G401 (cell line): ENCODE measurements around the gene FAM209A. TPM values are rescaled to one million over a fixed set of nuclear protein-coding genes. Genes with fewer than 3 reads are reported as not detected.
A peak's percentile ranks its signal among the peaks of the same experiment; 100 is the strongest.
"Not testable (repeated sequence)": the region's sequence is repeated elsewhere in the genome, so short reads cannot be mapped to it uniquely, and the experiment has no call there.

Experiments
- DNase-seq: peaks from one replicate; pipeline ENCODE4 v3.0.0-alpha.2; 2015; ENCODE audit warnings: low spot score
- in situ Hi-C: cut with HindIII; loops from 2 replicates; pipeline ENCODE4 v1.10.0; 2016; ENCODE audit warnings: low sequenced_read_pairs, mixed read lengths
- total RNA-seq: library from RNA; depleted of rRNA; stranded (reverse); fragments of >200 nt; shearing (Covaris generic); gene quantifications from 2 replicates; pipeline ENCODE4 v1.2.3, GENCODE V29; 2014

FAM209A gene
- total RNA-seq, 1 experiment from 2014 or later, result not detected

DNA sequence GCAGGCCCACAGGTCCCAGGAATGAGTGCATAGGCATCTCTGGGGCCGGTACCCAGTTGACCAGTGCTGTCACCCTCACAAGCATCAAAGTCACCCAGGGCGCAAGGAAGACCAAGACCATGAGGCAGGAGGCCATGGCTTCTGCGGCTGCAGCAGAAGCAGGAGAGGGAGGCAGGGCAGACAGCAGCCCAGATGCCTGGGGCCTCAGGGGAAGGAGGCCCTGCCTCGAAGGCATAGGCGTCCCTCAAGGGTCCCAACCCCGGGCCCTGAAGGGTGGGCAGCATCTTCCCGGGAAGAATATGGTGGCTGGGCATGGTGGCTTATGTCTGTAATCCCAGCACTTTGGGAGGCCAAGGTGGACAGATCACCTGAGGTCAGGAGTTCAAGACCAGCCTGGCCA lies 3.0 kb downstream of the FAM209A start:
- no peak for DNase-seq
- in situ Hi-C loops, result no loop called here

DNA sequence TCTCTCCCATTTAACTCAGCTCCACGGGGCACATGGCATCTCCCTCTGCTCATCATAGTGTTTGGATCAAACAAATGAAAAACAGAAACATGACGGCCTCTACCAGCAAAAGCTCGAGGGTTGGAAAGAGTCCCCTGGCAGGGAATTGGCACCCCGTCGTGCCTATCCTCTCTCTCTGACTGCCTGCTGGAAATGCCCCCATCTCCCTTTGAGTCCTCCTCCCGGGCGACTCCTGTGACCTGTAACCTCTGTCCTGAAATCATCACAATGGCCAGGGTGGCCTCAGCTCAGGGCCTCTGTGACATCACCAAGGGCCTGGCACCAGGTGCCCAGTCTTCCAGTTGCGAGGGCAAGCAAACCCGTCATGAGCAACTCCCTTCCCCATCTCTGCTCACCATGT lies 8.4 kb downstream of the FAM209A start, which contains the start of gene FAM209B:
TSS of gene FAM209B (plus strand) at position 301 of the 400 bp plus-strand sequence. CDS start at position 397, 96 bp downstream.
- in situ Hi-C loops, DNase-seq: not testable (repeated sequence)

DNA sequence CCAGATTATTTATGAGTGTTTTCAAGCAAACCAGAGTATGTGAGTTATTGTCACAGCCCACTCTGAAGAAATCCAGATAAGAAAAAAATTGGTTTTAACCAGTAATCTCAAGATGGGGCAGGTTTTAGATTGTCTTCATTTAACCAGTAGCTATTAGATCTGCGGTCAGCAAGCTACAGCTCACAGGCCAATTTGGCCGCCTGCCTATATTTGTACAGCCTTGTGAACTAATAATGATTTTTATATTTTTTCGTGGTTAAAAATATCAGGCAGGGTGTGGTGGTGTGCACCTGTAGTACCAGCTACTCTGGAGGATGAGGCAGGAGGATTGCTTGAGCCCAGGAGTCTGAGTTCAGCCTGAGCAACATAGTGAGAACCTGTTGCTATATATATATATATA lies 13.5 kb downstream of the FAM209A start:
- DNase-seq, result no peak

DNA sequence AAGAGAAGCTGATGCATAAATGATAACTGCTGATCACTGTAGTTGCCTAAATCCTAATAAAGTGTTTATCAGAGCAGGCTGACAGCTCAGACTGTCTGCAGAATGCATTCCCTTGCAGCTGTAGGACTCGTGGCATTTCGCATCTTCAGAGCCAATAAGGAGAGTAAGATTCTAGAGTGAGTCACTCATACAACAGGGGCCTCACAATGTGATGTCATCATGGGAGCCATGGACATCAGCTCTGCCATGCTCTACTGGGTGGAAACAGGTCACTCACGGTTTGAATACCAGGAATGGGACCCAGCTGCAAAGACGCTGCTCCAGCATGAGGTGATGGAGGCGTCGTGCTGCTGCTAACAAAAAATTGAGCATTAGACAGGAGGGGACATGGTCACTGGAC lies 15.9 kb downstream of the FAM209A start:
- DNase-seq, result no peak
- in situ Hi-C loops, result no loop called here

More for the DNA sequence above, 13.5 kb downstream of the FAM209A start:
- in situ Hi-C loops, result no loop called here

DNA sequence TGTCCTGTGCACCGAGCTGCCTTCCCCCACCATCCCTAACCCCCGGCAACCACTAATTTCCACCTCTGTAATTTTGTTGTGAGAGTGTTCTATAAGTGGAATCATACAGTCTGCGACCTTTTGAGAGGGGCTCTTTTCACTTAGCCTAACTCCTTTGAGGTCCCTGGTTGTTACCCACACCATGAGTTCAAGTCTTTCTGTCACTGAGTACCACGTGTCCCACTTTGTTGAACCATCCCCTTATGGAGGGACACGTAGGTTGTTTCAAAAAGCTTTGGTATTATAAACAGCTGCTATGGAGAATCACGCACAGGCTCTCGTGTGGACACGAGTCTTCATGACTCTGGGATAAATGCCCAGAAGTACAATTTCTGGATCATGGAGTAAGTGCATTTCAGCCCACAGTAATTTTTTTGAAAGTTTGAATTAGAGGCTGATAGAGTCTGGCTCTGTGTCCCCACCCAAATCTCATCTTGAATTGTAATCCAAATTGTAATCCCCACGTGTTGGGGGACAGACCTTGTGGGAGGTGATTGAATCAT lies 18.0 kb downstream of the FAM209A start:
- in situ Hi-C loops, result no loop called here
- no peak for DNase-seq

DNA sequence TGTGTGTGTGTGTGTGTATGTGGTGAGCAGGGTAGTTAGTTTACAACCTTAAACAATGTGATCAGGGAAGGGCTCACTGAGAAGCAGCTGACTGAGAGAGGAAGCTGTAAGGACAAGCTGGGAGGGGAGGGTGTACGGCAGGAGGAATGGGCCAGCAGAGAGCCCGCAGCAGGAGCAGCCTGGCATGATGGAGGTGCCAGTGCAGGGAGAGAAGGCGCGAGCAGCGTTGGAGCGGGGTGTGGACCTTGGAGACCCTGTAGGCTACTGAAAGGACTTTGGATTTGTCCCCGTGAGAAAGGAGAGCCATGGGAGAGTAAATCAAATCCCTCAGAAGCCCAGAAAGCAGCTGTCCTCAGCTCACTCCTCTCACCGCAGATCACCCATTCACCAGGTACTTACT lies 27.0 kb downstream of the FAM209A start:
- DNase-seq, result no peak
- in situ Hi-C loops, result no loop called here

DNA sequence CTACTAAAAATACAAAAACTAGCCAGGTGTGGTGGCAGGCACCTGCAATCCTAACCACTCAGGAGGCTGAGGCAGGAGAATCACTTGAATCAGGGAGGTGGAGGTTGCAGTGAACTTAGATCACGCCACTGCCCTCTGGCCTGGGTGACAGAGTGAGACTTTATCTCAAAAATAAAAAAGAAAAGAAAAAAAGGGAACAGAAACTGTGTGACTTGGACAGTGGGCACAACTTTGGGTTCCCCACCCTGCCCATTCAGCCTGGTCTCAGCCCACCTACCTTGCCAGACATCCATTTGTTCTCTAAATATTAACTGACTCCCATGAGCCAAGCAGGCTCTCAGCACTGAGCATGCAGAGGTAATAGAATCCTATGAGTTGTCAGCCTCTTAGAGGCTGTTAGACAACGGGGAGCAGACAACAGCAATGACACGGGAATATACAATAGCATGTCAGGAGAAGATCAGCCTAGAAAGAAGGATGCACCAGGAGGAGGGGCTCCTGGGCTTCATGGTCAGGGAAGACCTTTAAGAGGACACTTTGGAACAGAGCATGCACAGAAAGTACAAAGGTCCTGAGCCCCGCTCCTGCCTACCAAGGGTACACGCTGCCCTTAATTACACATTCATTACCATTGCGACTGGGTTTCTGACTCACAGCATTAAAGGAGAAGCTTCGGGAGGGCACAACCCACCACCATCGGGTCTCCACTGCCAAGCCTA lies 28.5 kb downstream of the FAM209A start:
- DNase-seq, result no peak
- in situ Hi-C loops, result no loop called here

DNA sequence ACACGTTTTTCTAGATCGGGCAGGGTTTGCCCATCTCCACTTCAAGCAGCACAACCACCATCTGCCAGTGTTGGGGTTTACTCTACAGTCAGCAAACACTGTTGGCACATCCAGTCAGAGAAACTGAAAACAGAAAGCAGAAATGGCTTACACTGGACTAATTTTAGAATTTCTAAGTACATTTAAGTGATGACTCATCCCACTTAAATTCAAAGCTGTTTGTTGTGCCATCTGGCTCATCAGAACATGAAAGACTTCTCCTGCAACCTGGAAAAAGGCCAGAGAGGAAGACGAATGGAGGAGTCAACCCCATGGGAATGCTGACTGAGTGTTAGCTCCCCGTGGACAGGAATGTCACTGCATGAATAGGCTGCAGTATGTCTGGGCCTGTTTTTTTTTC lies 30.3 kb downstream of the FAM209A start:
- in situ Hi-C loops, result no loop called here
- DNase-seq, result peak; percentile 57

DNA sequence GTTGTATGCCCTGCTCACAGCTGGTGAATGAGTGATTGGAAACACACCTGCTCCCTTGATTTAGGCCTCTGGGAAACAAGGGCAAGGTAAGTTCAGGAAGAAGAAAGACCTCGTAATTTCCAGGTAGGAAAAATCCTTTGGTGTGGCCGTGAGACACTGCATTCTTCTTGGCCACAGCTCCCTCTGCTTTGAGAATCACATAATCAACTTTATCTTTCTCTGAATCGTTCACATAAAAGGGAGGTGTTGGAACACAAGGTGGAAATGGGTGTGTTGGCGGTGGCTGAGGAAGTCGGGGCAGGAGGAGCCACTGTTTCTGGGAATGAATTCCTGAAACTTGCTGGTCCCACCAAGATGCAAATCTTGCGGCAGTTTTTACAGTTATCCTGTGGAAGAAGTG lies 34.4 kb downstream of the FAM209A start:
- in situ Hi-C loops, result no loop called here
- DNase-seq, result no peak

DNA sequence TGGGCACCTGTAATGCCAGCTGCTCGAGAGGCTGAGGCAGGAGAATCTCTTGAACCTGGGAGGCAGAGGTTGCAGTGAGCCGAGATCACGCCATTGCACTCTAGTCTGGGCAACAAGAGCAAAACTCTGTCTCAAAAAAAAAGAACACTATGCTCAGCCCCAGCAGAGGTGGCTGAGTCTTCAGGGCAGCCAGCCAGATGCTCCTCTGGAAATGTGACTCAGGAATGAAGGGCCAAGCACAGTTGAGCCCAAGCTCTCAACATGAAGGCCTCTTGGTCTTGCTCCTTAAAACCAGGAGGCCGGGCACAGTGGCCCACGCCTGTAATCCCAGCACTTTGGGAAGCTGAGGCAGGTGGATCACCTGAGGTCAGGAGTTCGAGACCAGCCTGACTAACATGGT lies 40.0 kb downstream of the FAM209A start:
- in situ Hi-C loops, DNase-seq: not testable (repeated sequence)

DNA sequence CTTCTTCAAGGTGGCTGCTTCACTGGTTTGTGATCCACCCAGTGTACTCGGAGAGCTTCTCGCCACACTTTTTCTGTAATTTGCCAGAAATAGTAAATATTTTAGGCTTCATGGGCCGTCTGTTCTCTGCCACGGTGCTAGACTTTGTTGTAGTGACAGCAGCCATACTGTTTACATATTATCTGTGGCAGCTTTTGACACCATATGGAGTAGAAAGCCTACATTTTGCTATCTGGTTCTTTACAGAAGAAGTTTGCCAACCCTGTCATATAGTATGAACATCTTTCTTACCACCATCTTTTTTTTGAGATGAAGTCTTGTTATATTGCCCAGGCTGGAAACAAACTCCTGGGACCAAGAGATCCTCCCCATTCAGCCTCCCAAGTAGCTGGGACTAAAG lies 41.0 kb downstream of the FAM209A start:
- DNase-seq, result no peak
- in situ Hi-C loops, result no loop called here

DNA sequence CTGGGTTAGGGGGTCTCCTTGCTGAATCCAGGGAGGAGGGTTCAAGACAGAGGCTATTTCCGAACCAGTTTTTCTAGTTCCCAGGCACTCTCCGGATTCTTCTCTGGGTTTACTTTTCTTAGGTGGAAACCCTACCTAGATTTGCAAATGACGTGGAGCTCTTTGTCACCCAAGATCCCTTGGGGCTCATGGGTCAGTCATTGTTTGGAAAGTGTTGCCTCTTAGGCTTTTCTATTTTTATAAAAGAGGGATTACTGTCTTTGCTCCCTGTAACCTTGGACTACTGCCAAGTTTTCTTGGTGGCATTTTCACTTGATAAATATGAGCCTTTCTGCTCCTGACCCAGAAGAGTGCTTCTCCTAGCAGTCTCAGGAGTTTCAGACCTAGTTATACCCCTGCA lies 42.1 kb downstream of the FAM209A start:
- in situ Hi-C loops, result no loop called here
- no peak for DNase-seq

DNA sequence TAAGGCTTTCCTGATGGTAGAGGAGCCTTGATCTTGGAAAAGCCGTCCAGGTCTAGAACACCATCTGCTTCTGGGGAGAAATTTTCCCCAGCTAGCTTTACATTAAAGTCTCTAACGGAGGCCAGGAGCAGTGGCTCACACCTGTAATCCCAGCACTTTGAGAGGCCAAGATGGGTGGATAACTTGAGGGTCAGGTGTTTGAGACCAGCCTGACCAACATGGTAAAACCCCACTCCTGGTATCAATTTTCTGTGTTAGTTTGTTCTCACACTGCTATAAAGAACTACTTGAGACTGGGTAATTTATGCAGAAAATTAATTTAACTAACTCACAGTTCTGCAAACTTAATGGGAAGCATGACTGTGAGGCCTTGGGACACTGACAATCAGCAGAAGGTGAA lies 46.3 kb downstream of the FAM209A start:
- in situ Hi-C loops, result no loop called here

DNA sequence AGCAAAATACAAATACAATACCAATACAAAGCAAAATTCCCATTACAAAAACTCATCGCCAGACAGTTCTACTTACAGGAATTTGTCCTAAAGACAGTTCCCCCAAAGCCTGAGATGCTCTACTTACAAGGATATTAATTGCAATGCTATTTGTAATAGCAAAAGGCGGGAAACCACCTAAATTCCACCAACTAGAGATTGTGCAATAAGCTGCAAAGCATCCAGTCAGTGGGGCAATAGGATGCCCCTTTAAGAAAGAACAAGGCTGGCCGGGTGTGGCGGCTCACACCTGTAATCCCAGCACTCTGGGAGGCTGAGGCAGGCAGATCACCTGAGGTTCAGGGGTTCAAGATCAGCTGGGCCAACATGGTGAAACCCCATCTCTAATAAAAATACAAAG lies 47.6 kb downstream of the FAM209A start:
- DNase-seq, result no peak
- in situ Hi-C loops, result no loop called here

More for the DNA sequence above, 46.3 kb downstream of the FAM209A start:
- DNase-seq, result no peak

DNA sequence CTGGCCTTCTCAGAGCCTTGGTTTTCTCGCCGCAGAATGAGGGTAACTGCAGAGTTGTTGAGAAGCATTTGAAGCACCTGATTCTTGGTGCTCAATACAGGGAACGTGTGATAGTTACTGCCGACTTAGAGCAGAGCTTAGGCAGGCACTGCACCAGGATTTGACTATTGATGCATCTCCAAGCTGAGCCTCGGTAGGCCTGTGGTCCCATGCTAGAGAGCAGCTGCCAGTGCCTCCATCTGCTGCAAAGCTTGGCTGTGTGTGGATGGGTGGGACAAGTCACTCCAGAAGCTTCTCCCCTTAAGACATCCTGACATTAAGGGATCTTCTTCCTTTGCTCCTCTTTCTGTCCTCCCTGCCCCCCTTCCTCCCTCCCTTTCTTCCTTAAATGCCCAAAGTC lies 49.4 kb downstream of the FAM209A start:
- in situ Hi-C loops, result no loop called here
- no peak for DNase-seq

DNA sequence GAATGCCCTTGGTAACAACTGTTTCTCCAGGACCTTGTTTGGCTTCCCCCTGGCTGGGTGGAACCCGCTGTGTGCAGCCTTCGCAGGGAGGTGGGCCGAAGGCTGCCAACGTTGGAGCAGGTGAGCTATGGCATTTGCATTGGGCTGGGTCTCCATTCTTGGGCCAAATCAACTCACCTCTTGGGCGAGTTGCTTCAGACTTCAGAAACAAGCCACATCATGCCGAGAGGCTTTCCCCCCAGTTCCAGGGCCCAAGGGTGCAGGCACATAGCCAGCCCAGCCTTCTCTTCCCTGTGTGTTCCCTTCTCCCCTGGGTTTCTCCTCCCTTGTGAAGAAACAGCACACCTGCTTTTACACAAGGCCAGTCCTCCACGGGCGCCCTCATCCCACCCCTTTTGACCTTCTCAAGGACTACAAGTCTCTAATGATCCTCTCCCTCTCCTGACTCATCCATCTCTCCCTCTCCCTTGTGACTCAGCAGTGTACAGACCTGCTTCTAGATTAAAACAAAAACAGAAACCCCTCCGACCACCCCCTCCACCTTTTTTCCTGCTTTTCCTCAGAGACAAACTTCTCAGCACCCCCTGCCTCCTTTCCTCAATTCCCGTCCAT lies 50.1 kb downstream of the FAM209A start:
- DNase-seq, result no peak
- in situ Hi-C loops, result no loop called here

DNA sequence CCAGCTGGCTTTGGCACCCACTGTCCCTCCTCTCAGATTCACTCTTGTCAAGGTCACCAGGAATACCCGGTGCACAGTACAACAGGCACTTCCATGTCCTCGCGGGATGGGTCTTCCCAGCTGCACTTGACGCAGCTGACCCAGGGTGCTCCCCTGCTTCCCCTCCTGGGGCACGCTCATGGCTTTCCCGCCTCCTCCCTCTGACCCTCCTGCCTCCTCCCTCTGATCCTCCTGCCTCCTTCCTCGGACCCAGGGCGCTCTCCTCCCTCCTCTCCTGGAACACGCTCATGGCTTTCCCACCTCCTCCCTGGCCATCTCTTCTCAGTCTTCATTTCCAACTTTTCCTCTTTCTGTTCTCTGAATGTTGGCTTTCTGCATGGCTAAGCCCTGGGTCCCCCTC lies 50.6 kb downstream of the FAM209A start:
- in situ Hi-C loops, result no loop called here
- no peak for DNase-seq
